HG02852 (cell line): Measurements from ENCODE around the gene COG5.

Experiments
- ATAC-seq: cut with Tn5 transposase; IDR thresholded peaks from one replicate; pipeline ENCODE4 v1.9.1; 2021; ENCODE audit warnings: mild to moderate bottlenecking, moderate library complexity; ENCODE audit not compliant: unreplicated experiment

The COG5 gene

DNA sequence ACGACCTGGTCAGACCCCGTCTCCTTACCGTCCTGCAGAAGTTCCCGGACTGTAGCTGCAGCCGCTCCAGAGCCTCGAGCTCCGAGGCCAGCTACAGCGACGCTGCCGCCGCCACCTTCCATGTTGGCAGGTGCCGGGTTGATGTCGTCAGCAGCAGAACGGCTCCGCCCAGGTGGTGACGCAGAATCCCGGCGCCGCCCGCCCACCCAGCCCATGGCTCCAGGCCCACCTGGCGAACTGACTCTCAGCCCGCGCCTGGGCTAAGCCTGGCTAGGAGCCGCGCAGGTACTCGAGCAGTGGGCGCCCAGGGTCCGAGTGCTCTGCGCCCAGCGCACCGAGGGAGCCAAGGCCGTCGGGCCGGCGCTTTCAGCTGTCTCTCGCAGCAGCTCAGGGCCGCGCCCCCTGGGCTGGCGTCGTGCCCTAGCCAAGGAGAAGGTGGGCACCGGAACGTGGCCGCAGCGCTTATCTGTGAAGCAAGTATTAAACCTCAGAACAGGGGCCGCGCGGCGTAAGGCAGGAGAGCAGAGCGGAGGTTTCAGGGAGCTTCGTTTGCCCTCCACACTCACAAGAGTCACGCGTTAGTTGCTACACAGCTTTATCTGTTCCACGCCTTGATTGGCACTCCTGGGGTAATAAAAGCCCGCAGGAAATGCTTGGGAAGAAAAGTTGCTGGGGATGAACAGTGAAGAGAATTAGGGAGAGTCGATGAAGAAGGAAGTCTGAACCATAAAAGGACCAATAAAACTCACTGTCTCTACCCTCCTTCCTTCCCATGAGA, at the start of gene COG5, which contains the start of gene DUS4L:
COG5 (minus strand) TSS at position 146 of the 778 bp plus-strand sequence; CDS start at position 122, 24 bp downstream.
DUS4L (plus strand) TSS at position 197 of the 778 bp plus-strand sequence. CDS start 3,100 bp downstream, outside the sequence.
- peak; percentile 95 for ATAC-seq

DNA sequence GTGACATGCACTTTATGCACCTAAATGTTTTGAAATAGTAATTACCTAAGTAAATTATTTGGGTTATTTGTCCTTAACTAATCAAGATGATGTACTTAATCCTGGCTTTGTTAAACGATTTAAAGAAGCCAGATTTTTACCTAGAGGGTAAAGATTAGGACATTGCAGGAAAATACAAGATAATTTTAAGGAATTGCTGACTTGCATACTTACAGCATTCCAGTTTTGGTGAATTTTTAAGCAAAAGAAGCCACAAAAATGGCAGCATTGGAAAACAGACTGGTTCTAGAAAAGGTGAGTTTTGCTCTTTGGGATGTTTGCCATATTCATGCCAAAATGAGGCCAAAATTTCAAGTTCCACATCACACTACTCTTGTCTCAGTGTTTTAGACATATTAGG, 49.7 kb upstream of the COG5 start:
- ATAC-seq, result no peak

DNA sequence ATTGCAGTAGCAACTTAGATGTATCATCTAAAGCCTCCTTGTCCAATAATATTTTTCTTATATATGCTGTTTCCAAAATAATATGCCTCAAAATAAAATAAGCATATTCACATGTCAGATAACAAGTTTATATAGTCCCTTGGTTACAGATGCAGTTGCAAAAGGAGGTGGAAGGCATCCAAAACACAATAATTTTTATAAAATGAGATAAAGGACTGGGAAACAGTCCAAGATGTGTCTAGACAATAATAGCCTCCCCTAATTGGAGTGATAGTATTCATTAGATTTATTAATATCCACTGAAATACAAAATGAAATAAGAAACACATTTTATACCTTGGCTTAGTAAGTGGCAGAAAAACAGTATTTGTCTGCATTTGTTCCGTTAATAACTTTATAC, 46.6 kb upstream of the COG5 start:
- ATAC-seq, result no peak

DNA sequence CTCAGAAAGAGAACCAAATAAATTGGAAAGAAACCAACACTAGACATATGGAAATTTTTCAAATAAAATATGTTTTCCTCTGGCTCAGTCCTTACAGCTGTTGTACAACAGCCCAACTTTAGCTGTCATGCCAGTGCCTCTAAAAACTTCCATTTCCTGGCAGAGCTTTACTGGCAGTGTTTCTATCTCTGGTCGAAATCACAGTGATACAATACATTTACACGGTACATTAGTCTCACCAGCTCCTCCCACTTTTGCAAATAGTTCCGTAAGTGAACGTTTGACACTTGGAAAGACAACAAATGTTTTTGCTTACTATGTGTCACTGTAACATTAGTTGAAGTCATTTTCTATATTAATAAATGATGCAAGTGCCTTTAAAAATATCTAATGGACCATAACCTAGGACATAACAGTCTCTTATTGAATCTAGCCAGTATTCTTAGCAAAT, 46.1 kb upstream of the COG5 start:
- ATAC-seq, result no peak

DNA sequence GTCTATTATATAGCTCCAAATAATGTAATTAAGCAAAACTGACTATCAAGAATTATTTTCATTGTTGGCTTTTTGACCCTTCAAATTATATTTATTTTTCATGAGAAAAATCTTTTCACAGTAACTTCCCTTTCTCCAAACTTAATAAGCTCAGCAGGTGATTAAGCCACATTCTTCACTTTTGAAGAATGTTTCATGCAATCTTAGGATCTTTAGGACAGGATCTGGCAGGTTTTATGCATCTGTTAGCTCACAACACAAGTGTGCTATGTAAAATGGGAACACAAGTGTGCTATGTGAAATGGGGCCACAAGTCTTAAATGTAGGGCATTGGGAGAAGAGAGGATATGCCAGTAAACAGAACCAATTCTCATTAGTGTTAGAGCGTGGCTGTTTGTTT, 42.6 kb upstream of the COG5 start:
- no peak for ATAC-seq

DNA sequence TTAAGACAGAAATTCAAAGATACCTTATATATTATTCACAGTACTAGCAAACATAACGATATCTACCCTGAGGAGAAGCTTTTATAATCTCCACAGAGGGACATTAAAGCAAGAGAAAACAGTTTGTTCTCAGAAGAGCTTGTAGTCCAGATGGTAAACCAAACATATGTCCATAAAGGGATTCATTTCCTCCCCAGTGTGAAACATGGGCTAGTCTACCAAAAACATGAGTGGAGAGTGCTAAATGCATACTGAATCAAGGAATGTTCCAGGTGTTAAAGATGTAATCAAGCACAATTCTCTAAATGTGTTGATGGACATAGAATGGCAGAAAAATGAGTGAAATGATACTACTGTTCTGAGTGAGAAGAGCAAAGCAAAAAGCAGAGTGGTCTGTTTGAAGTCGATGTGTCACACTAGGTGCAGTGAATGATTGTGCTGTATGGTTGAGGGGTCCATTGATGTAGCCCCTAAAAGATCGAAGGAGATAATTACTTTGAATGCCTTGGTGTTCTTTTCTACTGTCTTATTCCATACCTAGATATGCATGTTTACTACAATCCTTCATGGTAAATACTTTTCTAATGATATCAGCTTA, 41.6 kb upstream of the COG5 start:
- ATAC-seq, result no peak

DNA sequence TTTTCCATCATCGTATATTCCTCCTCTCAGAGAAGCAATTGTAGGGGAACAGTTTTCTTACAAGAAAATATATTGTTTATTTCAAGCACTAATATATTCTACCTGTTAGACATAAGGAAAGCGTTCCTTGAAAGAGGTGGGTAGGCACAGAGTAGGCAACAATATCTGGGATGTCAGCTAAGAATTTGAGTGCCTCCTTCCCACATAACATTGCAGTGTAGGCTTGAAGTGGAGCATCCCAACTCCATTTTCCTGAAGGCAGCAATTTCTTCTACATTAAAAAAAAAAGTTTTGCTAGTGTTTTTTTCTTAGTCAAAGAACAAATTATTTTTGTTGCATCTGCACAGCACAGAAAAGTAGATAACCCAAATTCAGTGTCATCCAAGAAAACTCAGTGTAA, 37.1 kb upstream of the COG5 start:
- no peak for ATAC-seq

DNA sequence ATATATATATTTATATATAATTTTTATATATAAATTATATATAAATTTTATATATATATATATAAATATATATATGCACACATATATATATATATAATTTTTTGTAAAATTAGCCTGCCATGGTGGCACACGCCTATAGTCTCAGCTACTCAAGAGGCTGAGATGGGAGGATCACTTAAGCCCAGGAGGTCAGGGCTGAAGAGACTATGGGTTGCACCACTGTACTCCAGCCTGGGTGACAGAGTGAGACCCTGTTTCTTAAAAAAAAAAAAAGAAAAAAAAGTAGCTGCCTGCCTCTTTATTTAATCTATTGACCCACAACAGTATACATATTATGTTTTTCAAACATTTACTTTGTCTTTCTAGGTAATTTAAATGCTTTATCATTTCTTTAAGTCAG, 35.5 kb upstream of the COG5 start:
- no peak for ATAC-seq

DNA sequence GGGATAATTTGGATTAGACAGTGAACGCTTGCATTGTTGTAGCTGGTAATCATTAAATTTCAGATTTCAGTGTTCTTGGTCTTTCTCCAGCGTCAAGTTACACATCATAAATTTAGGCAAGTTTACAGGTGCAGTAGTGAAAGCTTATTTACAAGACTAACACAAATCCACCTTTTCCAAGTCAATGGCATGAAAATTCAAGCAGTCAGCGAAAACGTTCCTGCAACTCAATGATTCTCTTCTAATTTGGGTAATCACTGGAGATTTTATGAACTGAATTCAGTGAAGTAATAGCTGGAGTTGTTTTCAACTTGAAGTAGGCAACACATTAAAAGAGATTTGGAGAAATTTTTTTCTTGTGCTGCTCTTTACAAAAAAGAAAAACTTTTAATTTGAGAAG, 34.2 kb upstream of the COG5 start:
- no peak for ATAC-seq

DNA sequence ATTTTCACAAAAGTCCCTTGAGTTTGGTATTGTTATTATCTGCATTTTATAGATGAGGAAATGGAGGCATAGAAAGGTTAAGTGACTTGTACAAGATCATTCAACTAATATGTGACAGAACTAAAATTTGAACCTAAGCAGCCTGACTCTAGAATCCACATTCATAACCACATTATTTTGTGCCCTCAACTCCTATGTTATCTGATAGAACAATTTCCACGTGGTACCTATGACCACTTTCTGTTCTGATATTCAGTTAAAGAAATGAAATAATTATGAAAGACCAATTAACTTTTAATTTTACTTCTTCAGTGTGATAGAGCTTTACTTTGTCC, 33.8 kb upstream of the COG5 start:
- ATAC-seq, result no peak

DNA sequence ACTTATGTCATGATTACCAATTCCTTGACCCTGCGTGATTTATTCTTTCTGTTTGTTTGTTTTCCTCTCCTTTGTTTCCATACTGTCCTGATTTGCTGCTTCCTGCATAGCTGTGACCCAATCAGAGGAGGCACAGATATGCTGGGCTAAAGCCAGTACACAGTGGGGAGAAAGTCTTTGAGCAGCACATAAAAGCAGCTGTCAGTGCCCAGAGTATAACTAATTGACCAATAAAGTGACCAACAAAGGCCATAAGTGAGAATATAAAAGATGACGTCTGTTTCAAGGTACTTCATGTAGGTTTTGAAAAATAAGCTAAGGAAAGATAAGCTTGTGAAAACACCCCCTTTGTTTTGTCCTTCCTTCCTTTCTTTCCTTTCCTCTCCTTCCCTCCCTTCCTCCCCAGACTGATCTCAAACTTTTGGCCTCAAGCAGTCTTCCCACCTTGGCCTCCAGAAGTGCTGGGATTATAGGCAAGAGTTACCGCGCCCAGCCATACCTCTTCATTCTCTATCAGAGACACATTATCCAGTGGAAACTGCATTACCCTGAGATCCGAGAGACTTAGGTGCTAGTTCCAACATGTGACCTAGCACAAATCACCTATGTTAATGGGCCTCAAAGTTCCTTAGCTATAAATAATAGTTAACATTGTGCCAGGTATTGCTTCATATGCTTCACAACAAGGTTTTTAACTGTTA, 33.3 kb upstream of the COG5 start:
- ATAC-seq, result no peak

DNA sequence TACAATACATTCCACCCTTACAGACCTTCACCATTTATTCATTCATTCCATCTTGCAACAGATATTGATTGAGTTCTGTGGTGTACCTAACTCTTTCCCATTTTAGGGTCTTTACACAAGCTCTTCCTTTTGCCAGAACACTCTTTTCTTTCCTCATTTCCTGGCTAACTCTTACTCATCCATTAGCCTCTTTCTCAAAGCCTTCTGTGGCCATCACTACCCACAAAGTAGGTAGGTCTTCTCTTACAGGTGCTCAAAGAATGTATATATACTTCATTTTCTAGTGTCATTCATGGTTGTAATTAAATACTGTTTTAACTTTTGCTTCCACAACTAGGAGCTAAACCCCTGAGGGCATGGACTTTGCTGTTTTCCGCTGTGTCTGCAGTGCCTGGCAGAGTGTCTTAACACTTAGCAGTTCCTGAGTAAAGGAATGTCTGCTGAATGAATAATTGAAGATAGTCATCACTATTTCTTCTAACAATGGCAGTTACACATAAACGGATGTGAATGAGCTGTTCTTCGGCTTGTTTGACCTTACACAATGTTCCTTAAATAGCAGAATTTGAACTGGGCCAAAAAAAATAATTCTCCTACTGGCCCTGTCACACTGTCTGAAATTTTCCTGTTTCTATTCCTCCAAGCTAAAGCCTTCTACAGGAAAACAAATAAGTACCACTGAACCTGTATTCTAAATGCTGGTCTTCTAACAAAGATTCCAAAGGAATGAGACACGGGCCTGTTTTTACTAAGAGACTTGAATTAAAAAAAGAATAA, 31.4 kb upstream of the COG5 start:
- no peak for ATAC-seq

DNA sequence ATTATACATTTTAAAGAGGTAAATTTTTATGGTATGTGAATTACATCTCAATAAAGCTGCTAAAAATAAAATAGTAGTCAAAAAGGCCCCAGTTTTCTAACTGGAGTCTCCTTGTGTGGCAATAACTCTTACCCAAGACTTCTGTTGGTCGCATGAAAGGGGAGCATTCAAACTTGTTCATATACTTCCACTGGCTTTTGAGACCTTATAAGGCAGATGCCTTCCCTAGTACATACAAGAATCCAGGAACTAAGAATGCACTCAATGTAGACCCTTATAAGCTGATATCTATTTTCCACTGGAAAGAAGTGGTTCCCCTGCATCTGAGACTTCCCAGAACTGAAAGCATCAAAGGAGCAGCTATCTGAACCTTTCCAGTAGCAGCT, 29.3 kb upstream of the COG5 start:
- ATAC-seq, result no peak

DNA sequence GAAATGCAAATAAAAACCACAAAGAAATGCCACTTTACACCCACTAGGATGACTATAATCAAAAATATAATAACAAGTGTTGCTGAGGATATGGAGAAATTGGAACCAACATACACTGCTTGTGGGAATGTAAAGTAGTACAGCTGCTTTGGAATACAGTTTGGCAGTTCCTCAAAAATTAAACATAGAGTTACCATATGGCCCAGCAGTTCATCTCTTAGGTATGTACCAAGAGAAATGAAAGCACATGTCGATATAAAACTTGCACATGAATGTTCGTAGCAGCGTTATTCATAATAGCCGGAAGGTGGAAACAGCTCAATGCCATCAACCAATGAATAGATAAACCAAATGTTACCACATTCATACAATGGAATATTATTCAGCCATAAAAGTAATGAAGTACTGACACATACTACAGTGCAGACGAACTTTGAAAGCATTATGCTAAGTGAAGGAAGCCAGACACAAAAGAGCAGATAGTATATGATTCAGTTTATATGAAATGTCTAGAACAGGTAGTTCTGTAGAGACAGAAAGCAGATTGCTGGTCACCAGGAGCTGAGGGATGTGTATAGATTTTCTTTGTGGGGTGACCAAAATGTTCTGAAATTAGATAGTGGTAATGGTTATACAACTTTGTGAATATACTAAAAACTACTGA, 28.8 kb upstream of the COG5 start:
- no peak for ATAC-seq

DNA sequence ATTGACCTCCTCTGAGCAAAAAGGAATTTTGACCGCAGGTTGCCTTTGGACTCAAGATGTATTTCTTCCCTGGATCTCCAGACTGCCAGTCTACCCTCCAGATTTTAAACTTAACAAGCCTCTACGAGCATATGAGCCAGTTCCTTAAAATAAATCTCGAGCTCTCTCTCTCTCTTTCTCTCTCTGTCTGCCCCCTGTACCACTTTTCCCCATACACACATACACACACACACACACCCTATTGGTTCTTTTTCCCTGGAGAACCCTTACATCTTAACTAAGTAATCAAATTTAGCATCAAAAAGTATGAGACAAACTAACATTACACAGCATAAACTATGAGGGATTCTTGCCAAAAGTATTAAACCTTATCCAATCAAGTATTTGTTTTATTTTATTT, 27.7 kb upstream of the COG5 start:
- no peak for ATAC-seq

DNA sequence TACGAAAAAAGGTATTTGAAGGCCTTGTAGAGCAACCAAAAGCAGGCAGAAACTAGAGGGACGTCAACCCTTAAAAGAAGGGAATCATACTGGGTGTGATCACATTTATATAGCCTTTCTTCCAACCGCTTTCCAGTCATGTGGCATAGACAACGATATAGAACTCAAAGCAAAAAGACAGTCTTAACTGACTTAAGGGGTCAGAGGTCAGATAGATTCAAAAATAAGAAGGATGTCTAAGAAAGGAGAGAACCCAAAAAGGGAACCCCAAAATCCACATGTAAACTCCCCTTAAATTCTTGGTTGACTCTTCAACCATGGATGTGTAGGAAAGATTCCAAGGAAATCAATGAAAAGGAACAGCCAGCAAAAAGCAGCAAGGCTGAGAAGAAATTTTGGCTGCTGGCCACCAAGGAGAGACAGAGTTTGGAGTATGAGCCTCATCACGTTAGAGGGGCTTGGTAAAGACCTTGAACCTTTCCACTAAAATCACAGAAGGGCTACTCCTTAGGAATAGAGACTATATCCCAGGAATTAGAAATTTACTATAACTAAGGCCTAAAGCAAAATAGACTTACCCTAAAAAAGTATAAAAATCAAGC, 24.9 kb upstream of the COG5 start:
- ATAC-seq, result no peak

DNA sequence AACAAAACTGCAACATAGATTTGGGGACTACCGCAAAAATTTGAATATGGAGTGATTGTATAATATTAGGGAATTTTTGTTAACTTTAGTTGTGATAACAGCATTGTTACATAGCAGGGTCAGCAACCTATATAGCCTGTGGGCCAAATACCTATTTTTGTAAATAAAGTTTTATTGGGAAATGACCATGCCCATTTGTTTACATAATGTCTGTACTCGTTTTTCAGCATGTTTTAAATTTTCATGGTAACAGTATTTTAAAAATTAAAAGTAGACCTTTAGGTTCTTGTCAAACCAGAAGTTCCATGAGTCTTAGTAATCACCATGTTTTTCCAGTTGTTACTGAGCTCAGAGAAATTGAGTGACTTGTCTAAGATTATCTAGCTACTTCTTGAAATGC, 21.0 kb upstream of the COG5 start:
- ATAC-seq, result no peak

DNA sequence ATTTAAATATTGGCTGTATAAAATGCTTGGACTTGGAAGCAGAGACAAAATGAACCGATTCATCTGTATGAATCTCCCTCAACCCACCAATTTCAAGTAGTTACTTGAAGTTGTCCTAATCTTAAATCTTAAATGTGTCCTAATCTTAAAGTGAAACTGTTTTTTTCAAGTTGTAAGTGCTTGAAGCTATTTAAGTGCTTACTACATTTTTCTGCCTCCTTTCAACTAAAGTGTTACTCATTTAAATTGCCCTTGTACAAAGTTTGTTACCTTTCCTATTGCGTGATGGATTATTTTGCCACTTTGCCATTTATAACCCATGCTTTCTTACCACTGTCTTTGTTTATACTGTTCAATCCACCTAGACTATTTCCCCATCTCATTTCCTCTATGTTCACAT, 19.2 kb upstream of the COG5 start:
- ATAC-seq, result no peak

DNA sequence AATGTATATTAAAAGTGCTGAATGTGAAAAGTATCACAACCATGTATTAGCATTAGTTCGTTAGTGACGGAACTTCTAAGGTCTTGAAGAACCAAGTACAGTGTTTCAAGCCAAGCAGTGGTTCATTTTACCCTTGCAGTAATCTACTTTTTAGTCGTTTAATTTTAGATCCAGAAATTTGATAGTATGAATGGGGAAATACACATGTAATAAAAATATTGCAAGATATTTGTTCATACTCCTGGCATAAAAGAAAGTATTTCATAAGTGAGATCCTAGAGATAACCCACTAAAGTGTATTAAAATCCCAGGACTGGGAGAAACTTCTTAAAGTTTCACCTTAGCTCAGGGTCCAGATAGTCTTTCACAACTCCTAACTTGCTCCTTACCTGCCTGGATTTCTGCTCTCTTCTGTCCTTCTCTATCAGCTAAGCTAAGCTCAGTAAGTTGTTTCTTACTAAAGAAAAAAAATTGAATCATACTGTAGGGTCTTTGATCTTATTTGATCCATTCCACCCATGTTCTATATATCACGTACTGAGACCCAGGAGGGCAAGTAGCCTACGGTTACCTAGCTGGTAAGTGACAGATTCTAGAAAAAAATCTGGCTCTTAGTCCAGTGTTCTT, 17.8 kb upstream of the COG5 start:
- ATAC-seq, result no peak
